HG03378 (cell line): Measurements from ENCODE around the gene PSORS1C1.
"Not testable (repeated sequence)": the region's sequence is repeated elsewhere in the genome, so short reads cannot be mapped to it uniquely, and the experiment has no call there.

Experiments
- ATAC-seq: cut with Tn5 transposase; IDR thresholded peaks from one replicate; pipeline ENCODE4 v1.9.1; 2021; ENCODE audit warnings: mild to moderate bottlenecking, moderate library complexity; ENCODE audit not compliant: unreplicated experiment

The PSORS1C1 gene

DNA sequence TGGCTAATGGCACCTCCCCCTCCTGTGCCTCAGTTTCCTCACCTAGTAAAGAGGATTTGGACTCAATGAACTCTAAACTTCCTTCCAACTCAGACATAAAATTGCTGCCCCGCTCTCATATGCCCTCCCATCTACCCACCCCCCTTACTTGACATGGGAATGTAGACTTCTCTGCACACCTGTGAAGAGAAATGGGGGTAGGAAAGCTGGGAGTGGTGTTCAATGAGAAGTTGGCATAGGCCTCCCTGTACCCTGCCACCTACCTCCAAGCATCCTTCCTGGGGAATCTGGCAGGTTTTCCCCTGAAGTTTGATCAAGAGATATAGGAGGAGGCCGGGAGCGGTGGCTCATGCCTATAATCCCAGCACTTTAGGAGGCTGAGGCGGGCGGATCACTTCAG lies 59.8 kb downstream of the PSORS1C1 start:
- ATAC-seq: no peak

DNA sequence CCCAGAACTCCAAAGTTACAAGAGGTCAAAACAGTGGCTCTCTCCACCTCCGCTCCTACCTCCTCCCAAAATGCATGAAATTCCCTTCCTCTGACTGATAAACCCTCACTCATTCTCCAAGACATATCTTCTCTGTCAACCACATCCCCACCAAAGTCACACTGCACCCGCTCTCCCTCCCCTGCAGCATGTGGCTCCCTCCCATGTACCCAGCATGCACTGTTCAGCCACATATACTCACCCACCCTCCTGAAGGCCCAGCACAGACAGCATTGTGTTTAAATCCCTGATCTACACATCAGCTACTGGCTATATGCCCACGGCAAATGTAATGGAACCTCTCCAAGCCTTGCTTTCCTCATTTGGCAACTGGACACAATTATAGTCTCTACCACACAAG lies 61.4 kb downstream of the PSORS1C1 start:
- no peak for ATAC-seq

DNA sequence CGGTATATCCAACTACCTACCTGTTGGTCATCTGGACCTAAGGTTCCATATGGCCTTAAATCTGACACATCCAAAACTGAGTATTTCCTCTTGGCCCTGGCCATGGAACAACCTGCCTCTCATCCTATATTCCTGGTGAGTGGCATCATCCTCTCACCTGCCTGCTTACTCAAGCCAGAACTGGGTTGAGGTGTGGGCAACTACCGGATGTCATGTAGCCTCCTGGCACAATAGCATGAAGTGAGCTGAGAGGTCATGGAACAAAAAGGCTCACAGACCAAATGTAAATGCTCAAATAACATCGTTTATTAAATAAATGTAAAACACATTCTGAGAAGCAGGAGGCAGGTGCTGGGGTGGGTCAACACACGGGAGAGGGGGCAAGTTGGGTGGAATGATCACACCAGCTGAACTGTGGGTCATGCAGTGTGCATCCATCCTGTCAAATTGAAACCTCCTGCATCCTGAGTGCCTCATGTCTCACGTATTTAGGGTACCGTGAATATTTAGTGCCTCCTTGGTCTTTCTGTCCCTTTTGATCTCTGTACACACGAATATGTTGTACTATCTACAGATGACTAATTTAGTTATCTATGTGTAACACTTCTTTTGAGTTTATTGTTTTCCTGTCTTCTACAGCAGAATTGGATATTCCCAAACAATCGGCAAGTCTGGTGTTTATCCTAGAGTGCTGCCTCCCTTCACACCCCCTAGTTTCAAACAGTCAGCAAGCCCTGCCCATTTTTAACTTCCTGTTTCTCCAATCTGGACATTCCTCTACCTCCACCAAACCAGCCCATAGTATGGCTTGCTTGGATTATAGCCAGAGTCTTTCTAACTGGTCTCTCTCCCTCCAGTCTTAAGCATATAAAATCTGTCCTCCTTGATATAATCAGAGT lies 63.8 kb downstream of the PSORS1C1 start:
- ATAC-seq: no peak

DNA sequence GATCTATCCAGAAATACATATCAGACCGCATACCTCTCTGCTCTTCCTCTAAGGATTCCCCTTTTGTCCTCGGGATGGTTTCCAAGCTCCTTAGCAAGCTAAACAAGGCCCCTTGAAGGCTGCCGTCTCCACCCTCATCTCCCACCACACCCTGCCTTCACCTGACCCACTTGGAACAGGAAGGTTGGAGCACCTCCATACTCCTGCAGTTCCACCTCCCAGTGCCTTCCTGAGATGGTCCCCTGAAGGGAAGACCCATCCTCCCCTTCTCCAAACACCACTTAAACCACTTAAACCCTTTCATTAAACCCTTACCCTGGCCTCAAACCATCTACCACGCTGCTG lies 64.4 kb downstream of the PSORS1C1 start:
- no peak for ATAC-seq

DNA sequence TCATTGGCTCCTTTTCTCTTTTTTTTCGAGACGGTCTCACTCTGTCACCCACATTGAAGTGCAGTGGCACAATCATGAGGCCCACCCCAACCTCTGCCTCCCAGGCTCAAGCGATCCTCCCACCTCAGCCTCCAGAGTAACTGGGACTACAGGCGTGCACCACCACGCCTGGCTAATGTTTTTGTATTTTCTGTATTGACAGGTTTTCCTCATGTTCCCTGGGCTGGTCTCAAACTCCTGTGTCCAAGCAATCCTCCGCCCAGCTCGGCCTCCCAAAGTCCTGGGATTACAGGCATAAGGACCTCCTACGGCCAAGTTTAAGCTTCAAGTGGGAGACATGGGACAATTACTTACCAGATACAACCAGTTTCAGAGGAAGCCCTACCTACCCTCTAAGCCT lies 65.3 kb downstream of the PSORS1C1 start:
- no peak for ATAC-seq

DNA sequence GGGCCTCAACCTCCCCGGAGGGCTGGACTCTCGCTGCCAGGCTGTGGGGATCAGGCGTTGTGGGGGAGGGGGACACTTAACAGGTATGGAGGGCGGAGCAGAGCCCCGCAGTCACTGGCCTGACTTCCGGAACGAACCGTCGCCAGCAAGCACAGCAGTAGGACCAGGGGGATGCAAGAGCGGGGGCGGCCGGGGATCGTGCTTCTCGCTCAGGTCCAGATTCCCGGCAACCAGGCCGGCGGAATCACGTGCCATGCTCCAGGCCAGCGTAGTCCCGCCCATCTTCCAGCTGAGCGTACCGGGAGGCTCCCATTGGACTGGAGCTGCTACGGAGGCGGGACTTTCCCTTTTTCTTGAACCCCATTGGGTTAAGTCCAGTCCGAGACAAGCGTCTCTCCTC lies 65.9 kb downstream of the PSORS1C1 start:
- no peak for ATAC-seq

DNA sequence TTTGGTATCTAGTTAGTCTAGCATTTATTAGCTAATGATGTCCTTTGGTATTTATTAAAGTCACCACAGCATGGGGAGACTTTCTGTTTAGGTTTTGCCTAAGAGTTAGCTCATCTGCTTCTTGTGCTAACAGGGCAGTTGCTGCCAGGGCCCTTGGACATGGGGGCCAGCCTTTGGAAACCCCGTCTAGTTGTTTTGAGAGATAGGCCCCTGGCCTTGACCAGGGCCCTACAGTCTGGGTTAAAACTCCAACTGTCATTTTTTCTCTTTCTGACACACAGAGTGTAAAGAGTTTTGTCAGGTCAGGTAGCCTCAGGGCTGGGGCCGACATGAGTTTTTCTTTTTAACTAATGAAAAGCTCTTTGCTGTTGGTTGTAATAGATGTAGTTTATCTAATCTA lies 68.7 kb downstream of the PSORS1C1 start:
- not testable (repeated sequence) for ATAC-seq

DNA sequence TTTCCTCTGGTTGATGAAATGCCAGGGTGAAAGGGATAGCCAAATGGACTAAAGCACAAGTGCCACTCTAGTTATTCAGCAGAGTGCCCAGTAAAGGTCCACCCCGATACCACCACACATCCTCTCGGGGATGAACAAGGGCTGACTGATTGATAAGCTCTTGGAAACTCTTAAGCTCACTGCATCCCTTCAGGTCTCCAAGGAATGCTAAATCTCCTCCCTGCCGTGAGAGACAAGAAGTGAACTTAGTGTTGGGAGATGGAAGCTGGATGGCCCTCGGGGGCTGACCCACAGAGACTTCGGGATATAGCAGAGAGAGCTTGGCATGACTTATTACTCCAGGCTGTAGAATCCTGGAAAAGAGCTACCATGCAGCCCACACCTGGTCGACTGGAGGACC lies 69.3 kb downstream of the PSORS1C1 start:
- ATAC-seq: not testable (repeated sequence)

DNA sequence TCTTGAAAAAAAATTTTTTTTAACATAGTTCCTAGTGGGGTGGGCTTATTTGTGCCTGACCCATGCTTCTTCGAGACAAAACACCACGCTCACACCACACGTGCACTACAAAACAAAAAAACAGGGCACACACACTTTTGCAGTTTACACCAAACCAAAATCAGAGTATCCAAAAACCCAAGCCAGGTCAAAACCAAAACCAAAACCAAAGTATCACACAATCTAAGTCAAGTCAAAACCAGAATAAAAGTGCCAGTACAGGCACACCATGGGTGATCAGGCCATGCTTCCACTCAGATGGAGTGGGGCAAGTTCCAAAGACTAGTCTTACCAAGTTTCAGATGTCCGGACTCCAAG lies 71.1 kb downstream of the PSORS1C1 start:
- ATAC-seq: not testable (repeated sequence)

DNA sequence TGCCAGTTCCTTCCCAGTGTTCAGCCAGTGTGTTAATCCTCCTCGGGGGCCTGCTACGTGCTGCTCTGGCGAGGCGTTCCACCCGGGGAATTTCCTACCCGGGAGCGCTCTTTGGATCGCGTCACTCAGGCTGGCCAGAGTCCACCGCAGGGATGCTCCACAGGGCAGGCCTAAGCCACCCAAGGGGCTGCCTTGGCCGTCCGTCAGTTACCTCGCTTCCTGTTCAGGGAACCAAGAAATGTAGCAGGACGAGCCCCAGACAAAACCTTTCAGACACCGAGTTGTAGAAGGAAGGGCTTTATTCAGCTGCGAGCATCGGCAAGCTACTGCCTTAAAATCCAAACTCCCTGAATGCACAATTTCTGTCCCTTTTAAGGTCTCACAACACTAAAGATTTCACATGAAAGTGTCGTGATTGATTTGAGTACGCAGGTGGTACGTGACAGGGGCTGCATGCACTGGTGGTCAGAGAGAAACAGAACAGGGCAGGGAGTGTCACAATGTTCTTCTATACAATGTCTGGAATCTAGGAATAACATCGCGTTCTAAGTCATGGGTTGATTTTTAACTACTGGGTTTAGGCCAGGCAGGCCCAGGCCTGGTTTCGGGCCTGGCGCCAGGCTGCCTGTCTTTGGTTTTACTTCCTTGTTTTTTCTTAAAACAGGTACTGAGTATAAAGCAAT lies 71.6 kb downstream of the PSORS1C1 start:
- ATAC-seq: no peak

DNA sequence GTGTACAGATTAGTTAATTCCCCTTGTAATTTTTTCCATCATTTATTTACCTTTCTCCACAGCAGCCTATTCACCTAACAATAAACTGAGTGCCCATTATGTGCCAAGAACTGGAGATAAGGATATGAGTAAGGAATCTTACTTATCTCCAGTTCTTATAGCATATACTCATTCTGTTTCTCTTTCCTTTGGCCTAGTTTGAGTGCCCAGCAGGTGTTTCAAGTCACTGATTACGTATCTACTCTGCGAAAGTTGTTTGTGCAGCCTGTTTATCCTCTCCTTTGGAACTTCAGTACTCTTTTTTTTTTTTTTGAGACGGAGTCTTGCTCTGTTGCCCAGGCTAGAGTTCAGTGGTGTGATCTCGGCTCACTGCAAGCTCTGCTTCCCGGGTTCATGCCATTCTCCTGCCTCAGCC lies 73.2 kb downstream of the PSORS1C1 start:
- no peak for ATAC-seq

DNA sequence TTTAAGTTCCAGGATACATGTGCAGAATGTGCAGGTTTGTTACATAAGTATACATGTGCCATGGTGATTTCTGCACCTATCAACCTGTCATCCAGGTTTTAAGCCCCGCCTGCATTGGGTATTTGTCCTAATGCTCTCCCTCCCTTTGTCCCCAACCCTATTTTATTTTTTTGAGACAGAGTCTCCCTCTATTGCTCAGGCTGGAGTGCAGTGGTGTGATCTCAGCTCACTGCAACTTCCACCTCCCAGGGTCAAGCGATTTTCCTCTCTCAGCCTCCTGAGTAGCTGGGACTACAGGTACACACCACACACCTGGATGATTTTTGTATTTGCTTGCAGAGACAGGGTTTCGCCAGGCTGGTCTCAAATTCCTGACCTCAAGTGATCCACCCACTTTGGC lies 74.6 kb downstream of the PSORS1C1 start:
- not testable (repeated sequence) for ATAC-seq
